K562 (cell line): ENCODE measurements around the gene RASGEF1C. TPM values are rescaled to one million over a fixed set of nuclear protein-coding genes. Genes with fewer than 3 reads are reported as not detected.

Experiments used
- EGR1 ChIP-seq: fragments of 450-650 bp; conservative IDR thresholded peaks from 2 replicates; pipeline ENCODE4 v1.6.1; 2017; ENCODE audit warnings: mild to moderate bottlenecking
- NR2C1 ChIP-seq, 2 experiments: fragments of 450-650 bp; IDR thresholded peaks; 2 replicates each; pipeline ENCODE4 v1.6.1; 2017; ENCODE audit warnings: mild to moderate bottlenecking in 2 of 2, antibody characterized with exemption in 1 of 2, inconsistent platforms in 1 of 2, missing compliant biosample characterization in 1 of 2, missing genetic modification characterization in 1 of 2
- PTTG1 ChIP-seq: fragments of 450-650 bp; IDR thresholded peaks from 2 replicates; pipeline ENCODE4 v1.6.1; 2016; ENCODE audit warnings: low read depth, mild to moderate bottlenecking, missing genetic modification characterization, missing compliant biosample characterization
- RREB1 ChIP-seq: fragments of 250-450 bp; sonication (Bioruptor Pico); IDR thresholded peaks from 2 replicates; pipeline ENCODE4 v1.4.0; 2020
- polyA plus RNA-seq, 8 experiments: library from polyadenylated mRNA; depleted of rRNA in 4 of 8; stranded (reverse) in 5 of 8; unstranded in 3 of 8; fragments of >200 nt; fragmentation: Nextera tagmentation in 2 of 8; fragmentation: Illumina TruSeq in 1 of 8; extraction: Ambion mirVana in 2 of 8; extraction: Trizol in 1 of 8; gene quantifications; 2 replicates each; pipeline versions ENCODE4 v1.2.1 to v1.2.3, GENCODE V29; 2011 to 2014; ENCODE audit warnings: inconsistent platforms in 1 of 8, missing spikeins in 1 of 8
- total RNA-seq, 7 experiments: library from RNA; depleted of rRNA in 6 of 7; stranded (reverse); fragments of >200 nt in 6 of 7; fragmentation: Illumina TruSeq in 2 of 7; extraction: Trizol in 2 of 7; gene quantifications; 2 replicates each; pipeline versions ENCODE4 v1.2.1 to v1.2.3, GENCODE V29; 2011 to 2021; ENCODE audit warnings: low replicate concordance in 1 of 7

The RASGEF1C gene
- total and polyA plus RNA-seq, 9 of the 15 experiments (the other 6 are each of a cell fraction or from before 2014, with no cell fraction given) = 0.04 to 1.1 (median 0.21) TPM; not detected in 4

DNA sequence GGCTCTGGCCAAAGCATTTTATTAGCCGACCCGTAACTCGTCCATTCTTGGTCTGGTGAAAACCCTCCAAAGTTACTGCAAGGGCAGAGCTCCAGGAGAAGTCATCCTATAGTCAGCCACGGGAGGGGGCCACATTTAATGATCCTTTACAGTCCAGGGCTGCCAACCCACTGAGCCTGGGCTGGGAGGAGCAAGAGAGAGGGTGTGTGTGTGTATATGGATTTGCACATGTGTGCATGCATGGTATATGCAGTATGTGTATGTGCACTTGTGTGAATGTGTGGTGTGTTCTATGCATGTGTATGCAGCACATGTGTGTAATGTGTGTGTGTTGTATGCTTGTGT lies 4.2 kb upstream of the RASGEF1C start (continued):
- no peak for TF ChIP-seq RREB1
- TF ChIP-seq PTTG1 (tag) = no peak
- TF ChIP-seq EGR1 = no peak
- no peak for TF ChIP-seq NR2C1 (IDR thresholded peaks at IDR 0.05)
- TF ChIP-seq NR2C1 (tag; IDR thresholded peaks at IDR 0.05) = no peak
